C4-2B (cell line): ENCODE measurements around the gene ADAM12.

Source experiments
- CTCF ChIP-seq: fragments of 450-650 bp; conservative IDR thresholded peaks from 2 replicates; pipeline ENCODE4 v1.5.1; 2017; ENCODE audit warnings: mild to moderate bottlenecking
- ZFX ChIP-seq: fragments of 450-650 bp; IDR thresholded peaks from 2 replicates; pipeline ENCODE4 v1.6.1; 2017

DNA sequence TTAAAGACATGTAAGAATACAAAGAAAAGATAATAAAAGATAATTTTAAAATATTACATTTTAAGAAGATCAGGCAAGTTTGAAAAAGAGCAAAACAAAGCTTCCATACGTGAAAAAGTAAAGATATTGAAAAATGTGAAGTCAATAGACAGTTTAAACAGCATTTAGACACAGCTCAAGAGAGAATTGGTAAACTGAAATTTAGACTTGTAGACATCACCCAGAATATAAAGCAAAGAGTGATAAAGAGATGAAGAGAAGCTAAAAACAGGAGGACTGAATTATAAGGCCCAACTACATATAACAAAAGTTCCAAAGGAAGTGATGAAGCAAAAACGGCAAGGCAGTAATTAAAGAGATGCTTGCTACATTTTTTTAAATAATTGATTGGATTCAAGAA lies 13.8 kb downstream of the ADAM12 start:
- no peak for TF ChIP-seq CTCF
- TF ChIP-seq ZFX: no peak
